ENCODE measurements around the gene NUDT3.

DNA sequence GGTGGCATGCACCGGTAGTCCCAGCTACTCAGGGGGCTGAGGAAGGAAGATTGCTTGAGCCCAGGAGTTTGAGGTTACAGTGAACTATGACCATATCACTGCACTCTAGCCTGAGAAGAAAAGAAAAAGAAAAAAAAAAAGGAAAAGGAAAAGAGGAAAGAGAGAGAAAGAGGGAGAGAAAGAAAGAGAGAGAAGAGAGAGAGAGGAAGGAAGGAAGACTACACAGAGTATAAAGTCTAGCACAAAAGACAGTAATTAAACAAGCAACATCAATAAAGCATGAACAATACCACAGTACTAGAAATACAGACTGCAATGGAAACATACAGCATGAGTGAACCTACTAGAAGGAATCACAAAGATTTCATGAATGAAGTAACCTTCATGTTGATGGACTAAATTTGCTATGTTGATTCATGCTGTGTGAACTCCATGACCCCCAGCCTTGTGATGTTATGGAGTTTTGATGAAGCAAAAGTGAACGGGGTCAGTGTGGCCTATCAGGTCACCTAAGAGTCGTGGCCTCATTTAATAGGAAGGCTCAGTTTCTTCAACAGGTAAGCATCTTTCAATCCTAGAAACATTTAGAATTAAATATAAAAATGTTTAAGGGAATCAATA is 57.6 kb downstream of the NUDT3 start:
- TF ChIP-seq RCOR1 (IDR thresholded peaks at IDR 0.05; ENCODE audit: low read depth, low read length) = no peak
- no peak for TF ChIP-seq KDM1A (IDR thresholded peaks at IDR 0.05; ENCODE audit: low read depth)
- TF ChIP-seq CHD2 (IDR thresholded peaks at IDR 0.05; ENCODE audit: low read length, partially characterized antibody) = no peak
- TF ChIP-seq CTCF (IDR thresholded peaks at IDR 0.05) = no peak
- TF ChIP-seq HDAC2 (IDR thresholded peaks at IDR 0.05) = no peak
- no peak for TF ChIP-seq POLR2A (IDR thresholded peaks at IDR 0.05; ENCODE audit: low read length)

Measured in A549 (cell line).